Fibroblast of lung (primary cell): ENCODE data around the gene FAM193B.

Experiments
- CTCF ChIP-seq, 2 donors: IDR thresholded peaks in 1 of 2; conservative IDR thresholded peaks in 1 of 2; 1 replicate in 1 of 2; 2 replicates in 1 of 2; pipeline ENCODE4 v1.5.1; 2011 to 2012; ENCODE audit warnings: low read length in 2 of 2, control low read depth in 1 of 2, inconsistent platforms in 1 of 2, low read depth in 1 of 2, mild to moderate bottlenecking in 1 of 2
- EZH2 ChIP-seq: IDR thresholded peaks from 2 replicates; pipeline ENCODE4 v1.5.1; 2012; ENCODE audit warnings: low read length, control low read depth, mild to moderate bottlenecking; ENCODE audit errors: missing control alignments

GRCh38 chr5:177496727-177497291 lies 57.6 kb downstream of the FAM193B start:
- TF ChIP-seq CTCF (conservative IDR thresholded peaks at IDR 0.05 in 1 of 2, IDR thresholded peaks at IDR 0.05 in 1 of 2; ENCODE audit: low read depth in 1 of 2, low read length in 2 of 2) (no peak), EZH2 (no peak)
